ENCODE data around the gene KCTD7. TPM values are rescaled to one million over a fixed set of nuclear protein-coding genes. Genes with fewer than 3 reads are reported as not detected.

The KCTD7 gene
- total and polyA plus RNA-seq, 10 donors: 2.3 to 25.0 (median 14.5) TPM

DNA sequence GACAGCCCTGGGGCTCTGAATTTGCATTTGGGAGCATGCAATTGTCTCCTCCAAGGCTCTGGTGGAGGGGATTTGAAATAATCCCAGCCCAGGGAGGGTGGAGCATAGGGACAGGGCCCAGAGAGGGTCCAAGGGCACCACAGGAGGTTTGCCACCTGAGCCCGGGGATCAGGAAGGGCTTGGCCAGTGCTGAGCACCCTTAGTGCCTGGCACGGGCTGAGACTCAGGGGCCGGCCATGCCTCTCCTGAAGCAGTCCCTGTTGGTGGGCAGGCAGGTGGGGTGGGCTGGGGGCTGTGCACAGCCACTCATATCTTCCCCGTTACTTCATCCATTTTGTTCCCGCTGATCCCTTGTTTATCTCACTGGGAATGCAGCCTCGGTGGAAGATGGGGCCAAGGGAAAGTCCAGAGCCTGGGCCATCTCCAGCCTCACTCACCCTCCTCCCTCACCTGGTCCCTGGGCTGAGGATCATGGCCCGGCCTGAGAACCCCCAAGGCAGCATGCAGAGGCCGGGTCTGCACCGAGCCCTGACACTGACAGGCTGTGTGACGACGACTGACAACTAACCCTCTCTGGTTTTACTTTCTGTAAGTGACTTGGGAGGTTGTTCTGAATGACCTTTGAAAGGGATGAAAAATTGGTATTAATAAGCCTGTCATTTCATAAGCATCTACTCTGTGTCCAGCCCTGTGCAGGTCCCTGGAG is 38.5 kb downstream of the KCTD7 start:
- WGBS, 5 donors: 91 to 99% (median 95%) methylated on average over 9 to 11 of the region's 11 CpGs
- H3K4me1 ChIP-seq: peaks cover 0 to 4% (median 0%) of the 10 kb centered on the region in 6 donors
- TF ChIP-seq POLR2A (IDR thresholded peaks at IDR 0.05): no peak
- TF ChIP-seq, protein P1, sequence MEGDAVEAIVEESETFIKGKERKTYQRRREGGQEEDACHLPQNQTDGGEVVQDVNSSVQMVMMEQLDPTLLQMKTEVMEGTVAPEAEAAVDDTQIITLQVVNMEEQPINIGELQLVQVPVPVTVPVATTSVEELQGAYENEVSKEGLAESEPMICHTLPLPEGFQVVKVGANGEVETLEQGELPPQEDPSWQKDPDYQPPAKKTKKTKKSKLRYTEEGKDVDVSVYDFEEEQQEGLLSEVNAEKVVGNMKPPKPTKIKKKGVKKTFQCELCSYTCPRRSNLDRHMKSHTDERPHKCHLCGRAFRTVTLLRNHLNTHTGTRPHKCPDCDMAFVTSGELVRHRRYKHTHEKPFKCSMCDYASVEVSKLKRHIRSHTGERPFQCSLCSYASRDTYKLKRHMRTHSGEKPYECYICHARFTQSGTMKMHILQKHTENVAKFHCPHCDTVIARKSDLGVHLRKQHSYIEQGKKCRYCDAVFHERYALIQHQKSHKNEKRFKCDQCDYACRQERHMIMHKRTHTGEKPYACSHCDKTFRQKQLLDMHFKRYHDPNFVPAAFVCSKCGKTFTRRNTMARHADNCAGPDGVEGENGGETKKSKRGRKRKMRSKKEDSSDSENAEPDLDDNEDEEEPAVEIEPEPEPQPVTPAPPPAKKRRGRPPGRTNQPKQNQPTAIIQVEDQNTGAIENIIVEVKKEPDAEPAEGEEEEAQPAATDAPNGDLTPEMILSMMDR (IDR thresholded peaks at IDR 0.05 in 8 of 11, conservative IDR thresholded peaks at IDR 0.05 in 3 of 11): no peak
- TF ChIP-seq POLR2AphosphoS5 (IDR thresholded peaks at IDR 0.05): no peak
- intact Hi-C loops (cut with DNase I; ENCODE audit: low total_unique reads): no loop called here
- peak; percentile 52 for DNase-seq
- peaks cover 0 to 3% (median 0%) of the 10 kb centered on the region in 8 donors for H3K9me3 ChIP-seq
- H3K36me3 ChIP-seq: peaks cover 0 to 17% (median 0%) of the 10 kb centered on the region in 6 donors
- H3K27ac ChIP-seq: no peak overlapping the region
- no peak overlapping the region for H3K4me3 ChIP-seq
- no peaks in the 10 kb centered on the region for H3K27me3 ChIP-seq (replicated peaks in 1 of 7)

DNA sequence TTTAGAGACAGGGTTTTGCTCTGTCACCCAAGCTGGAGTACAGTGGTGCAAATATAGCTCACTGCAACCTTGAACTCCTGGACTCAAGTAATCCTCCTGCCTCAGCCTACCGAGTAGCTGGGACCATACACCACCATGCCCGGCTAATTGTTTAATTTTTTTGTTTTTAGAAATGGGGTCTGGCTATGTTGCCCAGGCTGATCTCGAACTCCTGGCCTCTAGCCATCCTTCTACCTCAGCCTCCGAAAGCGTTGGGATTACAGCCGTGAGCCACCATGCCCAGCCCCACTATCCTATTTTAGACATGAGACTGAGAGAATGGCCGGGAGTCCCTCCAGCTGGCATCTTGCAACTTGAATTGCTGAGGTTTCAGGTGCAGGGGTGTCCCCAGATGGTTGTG is 39.4 kb downstream of the KCTD7 start:
- TF ChIP-seq, protein P1 (IDR thresholded peaks at IDR 0.05 in 8 of 11, conservative IDR thresholded peaks at IDR 0.05 in 3 of 11): no peak
- H3K4me3 ChIP-seq: no peak overlapping the region
- no peaks in the 10 kb centered on the region for H3K27me3 ChIP-seq (replicated peaks in 1 of 7)
- WGBS, 5 donors: 89 to 96% (median 95%) methylated on average over 7 of the region's 7 CpGs
- intact Hi-C loops (cut with DNase I; ENCODE audit: low total_unique reads): no loop called here
- no peak for DNase-seq
- no peak overlapping the region for H3K27ac ChIP-seq
- H3K9me3 ChIP-seq: no peaks in the 10 kb centered on the region
- H3K36me3 ChIP-seq: peaks cover 0 to 17% (median 0%) of the 10 kb centered on the region in 6 donors
- H3K4me1 ChIP-seq: peaks cover 0 to 4% (median 0%) of the 10 kb centered on the region in 6 donors

DNA sequence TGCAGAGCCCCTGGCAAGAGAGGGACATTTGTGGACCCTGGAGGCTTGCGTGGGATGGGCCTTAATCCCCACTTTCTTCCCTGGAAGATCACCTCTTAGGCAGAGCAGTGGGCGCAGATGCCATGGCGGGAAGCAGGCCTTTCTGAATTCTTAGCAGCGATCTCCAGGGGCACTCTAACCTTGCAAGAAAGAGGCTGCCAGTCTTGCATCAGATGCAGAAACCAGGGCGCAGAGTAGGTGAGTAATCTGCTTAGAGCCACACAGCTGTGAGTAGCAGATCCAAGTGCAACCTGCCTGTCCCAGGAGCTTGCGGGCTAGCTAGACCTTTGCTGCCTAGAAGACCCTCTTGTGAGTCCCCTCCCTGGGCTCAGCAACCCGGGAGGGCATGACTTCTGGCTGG is 40.0 kb downstream of the KCTD7 start:
- Histone ChIP-seq H3K27ac (no peak overlapping the region), H3K36me3 (peaks cover 0 to 17% (median 0%) of the 10 kb centered on the region in 6 donors), H3K27me3 (replicated peaks in 1 of 7) (no peaks in the 10 kb centered on the region), H3K9me3 (no peaks in the 10 kb centered on the region), H3K4me3 (no peak overlapping the region), H3K4me1 (peaks cover 0 to 4% (median 0%) of the 10 kb centered on the region in 6 donors)
- WGBS, 5 donors: 95 to 100% (median 97%) methylated on average over 5 to 7 of the region's 7 CpGs
- intact Hi-C loops (cut with DNase I; ENCODE audit: low total_unique reads): no loop called here
- no peak for TF ChIP-seq POLR2A (IDR thresholded peaks at IDR 0.05)
- TF ChIP-seq POLR2AphosphoS5 (IDR thresholded peaks at IDR 0.05): no peak
- TF ChIP-seq, protein P1 (IDR thresholded peaks at IDR 0.05 in 8 of 11, conservative IDR thresholded peaks at IDR 0.05 in 3 of 11): no peak
- DNase-seq: peak; percentile 40

DNA sequence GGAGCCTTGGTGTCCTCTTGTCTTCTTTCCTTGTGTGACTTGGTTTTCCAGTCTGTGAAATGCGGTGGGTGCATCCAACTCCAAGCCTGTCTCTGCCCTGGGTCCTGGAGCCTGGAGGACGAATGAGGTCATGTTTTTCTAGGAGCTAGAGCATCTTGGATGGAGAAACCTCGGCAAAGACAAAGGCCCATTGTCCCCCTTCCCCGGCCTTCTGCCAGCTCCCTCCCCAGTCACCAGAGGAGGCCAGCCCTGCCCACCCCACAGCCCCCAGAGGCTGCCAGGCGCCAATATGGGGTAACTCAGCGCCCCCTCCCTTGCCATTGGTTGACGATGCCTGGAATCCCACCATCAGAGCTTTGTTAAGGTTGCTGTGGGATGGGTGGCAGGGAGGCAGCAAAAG is 40.4 kb downstream of the KCTD7 start:
- no peak for TF ChIP-seq POLR2AphosphoS5 (IDR thresholded peaks at IDR 0.05)
- TF ChIP-seq, protein P1 (IDR thresholded peaks at IDR 0.05 in 8 of 11, conservative IDR thresholded peaks at IDR 0.05 in 3 of 11): no peak
- no peak for TF ChIP-seq POLR2A (IDR thresholded peaks at IDR 0.05)
- no peak overlapping the region for H3K27ac ChIP-seq
- H3K4me1 ChIP-seq: peaks cover 0 to 4% (median 0%) of the 10 kb centered on the region in 6 donors
- no peak overlapping the region for H3K4me3 ChIP-seq
- peaks cover 0 to 17% (median 0%) of the 10 kb centered on the region in 6 donors for H3K36me3 ChIP-seq
- peak; percentile 48 for DNase-seq
- H3K9me3 ChIP-seq: no peaks in the 10 kb centered on the region
- 88 to 95% (median 92%) methylated on average over 7 of the region's 7 CpGs for WGBS, 5 donors
- no peaks in the 10 kb centered on the region for H3K27me3 ChIP-seq (replicated peaks in 1 of 7)
- intact Hi-C loops (cut with DNase I; ENCODE audit: low total_unique reads): no loop called here
